GM04503 (cell line): ENCODE data around the gene TEDDM1.
"Not testable (repeated sequence)": the region's sequence is repeated elsewhere in the genome, so short reads cannot be mapped to it uniquely, and the experiment has no call there.

Experiments
- DNase-seq: peaks from one replicate; pipeline ENCODE4 v3.0.0-alpha.2; 2012; ENCODE audit warnings: low read depth

TEDDM1 gene

GRCh38 chr1:182400567-182400966, at the start of gene TEDDM1:
TEDDM1 (minus strand) TSS chr1:182400667; CDS start chr1:182400485, 182 bp downstream.
- no peak for DNase-seq

- no peak for DNase-seq
These were observed 49.6 kb upstream of the TEDDM1 start, which contains the start of gene RGSL1 for GRCh38 chr1:182450087-182450486. RGSL1 (plus strand) TSS chr1:182450146; CDS start chr1:182450166, 20 bp downstream.

GRCh38 chr1:182447660-182448059, 47.2 kb upstream of the TEDDM1 start:
- no peak for DNase-seq

- DNase-seq = not testable (repeated sequence)
These were observed 46.7 kb upstream of the TEDDM1 start for GRCh38 chr1:182447124-182447523.

- peak; percentile 13 for DNase-seq
These were observed 45.7 kb upstream of the TEDDM1 start for GRCh38 chr1:182446033-182446669.

- no peak for DNase-seq
These were observed 44.0 kb upstream of the TEDDM1 start for GRCh38 chr1:182444497-182444896.

- DNase-seq = no peak
These were observed 41.9 kb upstream of the TEDDM1 start for GRCh38 chr1:182442333-182442732.

- no peak for DNase-seq
These were observed 41.3 kb upstream of the TEDDM1 start for GRCh38 chr1:182441719-182442118.

GRCh38 chr1:182438326-182438725, 37.9 kb upstream of the TEDDM1 start:
- DNase-seq = no peak

GRCh38 chr1:182433580-182433979, 33.1 kb upstream of the TEDDM1 start:
- DNase-seq = no peak

- no peak for DNase-seq
These were observed 30.8 kb upstream of the TEDDM1 start for GRCh38 chr1:182431278-182431677.

GRCh38 chr1:182430263-182431068, 30.0 kb upstream of the TEDDM1 start:
- DNase-seq = no peak

GRCh38 chr1:182428043-182428442, 27.6 kb upstream of the TEDDM1 start:
- DNase-seq = no peak

GRCh38 chr1:182426442-182427430, 26.3 kb upstream of the TEDDM1 start:
- no peak for DNase-seq

- DNase-seq = no peak
These were observed 15.3 kb upstream of the TEDDM1 start for GRCh38 chr1:182415789-182416188.

- no peak for DNase-seq
These were observed 13.5 kb upstream of the TEDDM1 start for GRCh38 chr1:182413969-182414368.

- no peak for DNase-seq
These were observed 13.0 kb upstream of the TEDDM1 start for GRCh38 chr1:182413486-182413885.

GRCh38 chr1:182410620-182411273, 10.3 kb upstream of the TEDDM1 start:
- no peak for DNase-seq

- no peak for DNase-seq
These were observed 9.7 kb upstream of the TEDDM1 start for GRCh38 chr1:182410138-182410537.

- no peak for DNase-seq
These were observed 8.1 kb upstream of the TEDDM1 start for GRCh38 chr1:182408435-182409075.

- no peak for DNase-seq
These were observed 7.3 kb upstream of the TEDDM1 start for GRCh38 chr1:182407724-182408123.
